Measurements from ENCODE around the gene STK38. TPM values are rescaled to one million over a fixed set of nuclear protein-coding genes. Genes with fewer than 3 reads are reported as not detected.
"Not testable (repeated sequence)": the region's sequence is repeated elsewhere in the genome, so short reads cannot be mapped to it uniquely, and the experiment has no call there.

The STK38 gene
- total and polyA plus RNA-seq, 2 donors (not counting 1 experiment from before 2014, with no cell fraction given): 26.1 to 67.4 TPM

DNA sequence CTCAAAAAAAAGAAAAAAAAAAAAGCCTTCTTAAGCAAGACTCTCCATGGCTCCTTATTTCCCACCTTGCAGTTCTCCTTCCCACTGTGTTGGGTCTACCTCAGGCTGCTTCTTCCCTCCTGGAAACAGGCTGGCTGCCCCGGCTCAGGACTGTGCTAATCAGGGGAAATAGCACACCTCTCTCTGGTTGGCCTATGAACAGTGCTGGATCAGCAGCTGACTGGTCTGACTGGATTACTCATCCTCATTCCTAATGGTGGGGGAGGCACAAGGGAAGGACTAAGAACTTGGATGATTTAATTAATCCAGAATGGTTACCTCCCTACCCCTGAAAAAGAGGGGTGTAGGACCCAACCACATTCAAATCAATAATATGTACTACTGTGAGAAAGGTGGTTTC, 43.0 kb upstream of the STK38 start:
- peaks cover 19% of the 10 kb centered on the region for H3K4me1 Mint-ChIP-seq
- no peaks in the 10 kb centered on the region for H3K27me3 Mint-ChIP-seq
- Histone ChIP-seq H3K4me1 (ENCODE audit: control insufficient read depth in 2 of 2, insufficient read depth in 2 of 2, low read length in 2 of 2) (peaks cover 18 to 26% of the 10 kb centered on the region in 2 donors), H3K4me3 (ENCODE audit: control extremely low read depth in 1 of 5, extremely low read depth in 1 of 5, insufficient read depth in 1 of 5, low read depth in 2 of 5, low read length in 4 of 5) (no peak overlapping the region), H3K79me2 (ENCODE audit: control insufficient read depth, insufficient read depth, low read length) (peaks cover 22% of the 10 kb centered on the region), H3K9ac (ENCODE audit: low read length) (no peak overlapping the region), H3K4me2 (replicated peaks; ENCODE audit: low read depth, low read length, poor library complexity, severe bottlenecking) (no peak overlapping the region), H3K9me3 (ENCODE audit: control extremely low read depth in 1 of 3, control insufficient read depth in 2 of 3, insufficient read depth in 1 of 3, low read length in 2 of 3) (no peaks in the 10 kb centered on the region), H3K27me3 (replicated peaks in 1 of 4; ENCODE audit: control extremely low read depth in 1 of 4, control insufficient read depth in 3 of 4, insufficient read depth in 4 of 4, low read length in 3 of 4) (no peaks in the 10 kb centered on the region), H2AFZ (ENCODE audit: insufficient read depth, low read depth, low read length, poor library complexity, severe bottlenecking) (no peak overlapping the region), H3K36me3 (replicated peaks in 1 of 2; ENCODE audit: control extremely low read depth in 1 of 2, control insufficient read depth in 1 of 2, extremely low read depth in 1 of 2, insufficient read depth in 2 of 2, low read length in 1 of 2) (no peaks in the 10 kb centered on the region), H4K20me1 (ENCODE audit: control insufficient read depth, insufficient read depth, low read length, poor library complexity, severe bottlenecking) (peaks cover 7% of the 10 kb centered on the region), H3K27ac (ENCODE audit: low read length in 2 of 2) (no peak overlapping the region)
- no peak overlapping the region for H3K27ac Mint-ChIP-seq
- CTCF ChIA-PET: no interaction called here
- intact Hi-C loops (cut with micrococcal nuclease): loop anchor here (5.0 to 10.0 kb wide), 4 partner anchors 285 to 585 kb away; partner anchors contain the start of genes FGD2, MAPK14, PIM1 and PPIL1
- POLR2A ChIA-PET: no interaction called here
- H3K4me3 Mint-ChIP-seq: no peak overlapping the region
- DNase-seq (no peak), ATAC-seq (ENCODE audit: low read depth) (no peak)
- TF ChIP-seq CTCF (IDR thresholded peaks at IDR 0.05) (no peak), EZH2 (IDR thresholded peaks at IDR 0.05; ENCODE audit: borderline replicate concordance, insufficient read depth, low read depth, low read length, poor library complexity, severe bottlenecking) (no peak)
- WGBS (ENCODE audit: insufficient coverage): 60% methylated on average over 1 of the region's 1 CpG
- H3K9me3 Mint-ChIP-seq (ENCODE audit: insufficient read depth): no peaks in the 10 kb centered on the region

DNA sequence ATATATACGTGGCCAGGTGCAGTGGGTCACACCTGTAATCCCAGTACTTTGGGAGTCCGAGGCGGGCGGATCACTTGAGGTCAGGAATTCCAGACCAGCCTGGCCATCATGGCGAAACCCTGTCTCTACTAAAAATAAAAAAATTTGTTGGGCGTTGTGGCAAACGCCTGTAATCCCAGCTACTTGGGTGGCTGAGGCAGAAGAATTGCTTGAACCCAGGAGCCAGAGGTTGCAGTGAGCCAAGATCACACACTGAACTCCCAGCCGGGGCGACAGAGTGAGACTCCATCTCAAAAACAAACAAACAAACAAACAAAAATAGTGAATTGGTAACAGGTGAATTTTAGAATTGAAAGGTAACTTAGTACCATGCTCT, 41.7 kb upstream of the STK38 start:
- not testable (repeated sequence) for H3K27me3 Mint-ChIP-seq

More for the DNA sequence above, 41.7 kb upstream of the STK38 start:
- 100% methylated on average over 3 of the region's 9 CpGs for WGBS (ENCODE audit: insufficient coverage)
- DNase-seq; H3K9me3 Mint-ChIP-seq (ENCODE audit: insufficient read depth); H3K27me3 ChIP-seq (replicated peaks in 1 of 4; ENCODE audit: control extremely low read depth in 1 of 4, control insufficient read depth in 3 of 4, insufficient read depth in 4 of 4, low read length in 3 of 4); H3K9ac ChIP-seq (ENCODE audit: low read length); H3K4me3 ChIP-seq (ENCODE audit: control extremely low read depth in 1 of 5, extremely low read depth in 1 of 5, insufficient read depth in 1 of 5, low read depth in 2 of 5, low read length in 4 of 5); H4K20me1 ChIP-seq (ENCODE audit: control insufficient read depth, insufficient read depth, low read length, poor library complexity, severe bottlenecking); H2AFZ ChIP-seq (ENCODE audit: insufficient read depth, low read depth, low read length, poor library complexity, severe bottlenecking); H3K9me3 ChIP-seq (ENCODE audit: control extremely low read depth in 1 of 3, control insufficient read depth in 2 of 3, insufficient read depth in 1 of 3, low read length in 2 of 3); CTCF ChIA-PET; H3K36me3 ChIP-seq (replicated peaks in 1 of 2; ENCODE audit: control extremely low read depth in 1 of 2, control insufficient read depth in 1 of 2, extremely low read depth in 1 of 2, insufficient read depth in 2 of 2, low read length in 1 of 2); H3K4me3 Mint-ChIP-seq; intact Hi-C loops (cut with micrococcal nuclease); H3K4me2 ChIP-seq (replicated peaks; ENCODE audit: low read depth, low read length, poor library complexity, severe bottlenecking); H3K27ac ChIP-seq (ENCODE audit: low read length in 2 of 2); H3K27ac Mint-ChIP-seq; ATAC-seq (ENCODE audit: low read depth): not testable (repeated sequence)
- Histone ChIP-seq H3K79me2 (ENCODE audit: control insufficient read depth, insufficient read depth, low read length) (peaks cover 11% of the 10 kb centered on the region), H3K4me1 (ENCODE audit: control insufficient read depth in 2 of 2, insufficient read depth in 2 of 2, low read length in 2 of 2) (peaks cover 18 to 26% of the 10 kb centered on the region in 2 donors)
- peaks cover 19% of the 10 kb centered on the region for H3K4me1 Mint-ChIP-seq
- POLR2A ChIA-PET: interaction anchor here (0.6 to 0.7 kb wide), 2 partner anchors 41 to 916 kb away, joined by 5 read pairs; no protein-coding TSS in a partner anchor

Measured in B cell (primary cell).